GM19023 (cell line): ENCODE data around the gene TSEN2.
A peak's percentile ranks its signal among the peaks of the same experiment; 100 is the strongest.
"Not testable (repeated sequence)": the region's sequence is repeated elsewhere in the genome, so short reads cannot be mapped to it uniquely, and the experiment has no call there.

ENCODE experiments used
- ATAC-seq: cut with Tn5 transposase; IDR thresholded peaks from one replicate; pipeline ENCODE4 v1.9.1; 2021; ENCODE audit warnings: mild to moderate bottlenecking, moderate library complexity; ENCODE audit not compliant: unreplicated experiment

TSEN2 gene

GRCh38 chr3:12484198-12484982 lies at the start of gene TSEN2:
Gene TSEN2 (plus strand): TSS chr3:12484480. CDS start chr3:12489801, 5,321 bp downstream.
- ATAC-seq, result peak; percentile 93

- ATAC-seq, result no peak
Observed at GRCh38 chr3:12436514-12437220, 47.6 kb upstream of the TSEN2 start.

GRCh38 chr3:12437221-12437605 lies 47.1 kb upstream of the TSEN2 start:
- ATAC-seq, result no peak

GRCh38 chr3:12437861-12438260 lies 46.4 kb upstream of the TSEN2 start:
- ATAC-seq, result no peak

- ATAC-seq, result no peak
Observed at GRCh38 chr3:12438318-12438717, 46.0 kb upstream of the TSEN2 start.

- no peak for ATAC-seq
Observed at GRCh38 chr3:12439161-12439940, 44.9 kb upstream of the TSEN2 start.

GRCh38 chr3:12440927-12441714 lies 43.2 kb upstream of the TSEN2 start:
- no peak for ATAC-seq

- ATAC-seq, result no peak
Observed at GRCh38 chr3:12442654-12443501, 41.4 kb upstream of the TSEN2 start.

- ATAC-seq, result no peak
Observed at GRCh38 chr3:12443781-12444522, 40.3 kb upstream of the TSEN2 start.

GRCh38 chr3:12444582-12445471 lies 39.5 kb upstream of the TSEN2 start:
- ATAC-seq, result no peak

- ATAC-seq, result no peak
Observed at GRCh38 chr3:12445523-12446240, 38.6 kb upstream of the TSEN2 start.

- no peak for ATAC-seq
Observed at GRCh38 chr3:12446298-12446697, 38.0 kb upstream of the TSEN2 start.

- ATAC-seq, result no peak
Observed at GRCh38 chr3:12447075-12447474, 37.2 kb upstream of the TSEN2 start.

GRCh38 chr3:12448404-12449202 lies 35.7 kb upstream of the TSEN2 start:
- not testable (repeated sequence) for ATAC-seq

GRCh38 chr3:12449889-12450682 lies 34.2 kb upstream of the TSEN2 start:
- ATAC-seq, result no peak

GRCh38 chr3:12451481-12451880 lies 32.8 kb upstream of the TSEN2 start:
- no peak for ATAC-seq
